TTC549 (cell line): ENCODE measurements around the gene SPINK8.

Experiments
- FAIRE-seq: peaks from 2 replicates; lab custom pipeline; 2012; peaks lifted over from hg19 to GRCh38; lab: Jason Lieb, UNC

SPINK8 gene

GRCh38 chr3:48320996-48321395 is 12.5 kb downstream of the SPINK8 start:
- no peak for FAIRE-seq

- no peak for FAIRE-seq
These were observed 14.6 kb downstream of the SPINK8 start for GRCh38 chr3:48318713-48319468.

- FAIRE-seq: no peak
These were observed 18.9 kb downstream of the SPINK8 start for GRCh38 chr3:48314542-48314941.

- FAIRE-seq: no peak
These were observed 26.5 kb downstream of the SPINK8 start for GRCh38 chr3:48306860-48307530.

- FAIRE-seq: no peak
These were observed 27.2 kb downstream of the SPINK8 start for GRCh38 chr3:48306290-48306689.

DNA sequence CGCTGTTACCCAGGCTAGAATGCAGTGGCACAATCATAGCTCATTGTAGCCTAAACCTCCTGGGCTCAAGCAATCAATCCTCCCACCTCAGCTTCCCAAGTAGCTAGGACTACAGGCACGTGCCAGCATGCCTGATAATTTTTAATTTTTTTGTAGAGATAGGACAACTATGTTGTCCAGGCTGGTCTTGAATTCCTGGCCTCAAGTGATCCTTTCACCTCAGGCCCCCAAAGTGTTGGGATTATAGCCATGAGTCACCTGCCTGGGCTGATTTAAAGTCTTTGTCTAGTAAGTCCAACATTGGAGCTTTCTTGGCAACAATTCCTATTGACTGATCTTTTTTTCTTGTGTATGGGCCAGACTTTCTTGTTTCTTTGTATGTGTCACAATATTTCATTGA is 28.1 kb downstream of the SPINK8 start:
- no peak for FAIRE-seq

DNA sequence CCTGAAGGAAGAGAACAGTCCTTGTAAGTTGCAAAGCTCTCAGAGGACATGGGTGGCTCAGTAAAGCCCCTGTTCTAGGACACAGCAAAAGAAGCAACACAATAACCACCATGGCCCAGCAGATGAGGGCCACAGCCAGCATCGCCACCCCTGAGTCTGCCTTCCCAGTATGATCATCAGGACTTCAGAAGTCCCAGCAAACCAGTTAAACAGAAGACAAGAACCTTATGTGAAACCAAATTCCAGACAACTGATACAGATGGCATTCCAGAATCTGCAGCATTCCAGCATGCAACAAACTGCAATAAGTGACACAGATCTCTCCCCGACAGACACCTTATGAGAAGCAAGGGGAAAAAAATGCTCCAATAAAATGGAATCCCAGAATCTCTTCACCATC is 30.4 kb downstream of the SPINK8 start:
- no peak for FAIRE-seq

GRCh38 chr3:48301800-48302166 is 31.7 kb downstream of the SPINK8 start:
- no peak for FAIRE-seq

- no peak for FAIRE-seq
These were observed 32.3 kb downstream of the SPINK8 start, which contains the start of gene NME6 for GRCh38 chr3:48301020-48301799. Gene NME6 (minus strand): TSS chr3:48301367.

GRCh38 chr3:48299746-48300712 is 33.4 kb downstream of the SPINK8 start:
- no peak for FAIRE-seq

DNA sequence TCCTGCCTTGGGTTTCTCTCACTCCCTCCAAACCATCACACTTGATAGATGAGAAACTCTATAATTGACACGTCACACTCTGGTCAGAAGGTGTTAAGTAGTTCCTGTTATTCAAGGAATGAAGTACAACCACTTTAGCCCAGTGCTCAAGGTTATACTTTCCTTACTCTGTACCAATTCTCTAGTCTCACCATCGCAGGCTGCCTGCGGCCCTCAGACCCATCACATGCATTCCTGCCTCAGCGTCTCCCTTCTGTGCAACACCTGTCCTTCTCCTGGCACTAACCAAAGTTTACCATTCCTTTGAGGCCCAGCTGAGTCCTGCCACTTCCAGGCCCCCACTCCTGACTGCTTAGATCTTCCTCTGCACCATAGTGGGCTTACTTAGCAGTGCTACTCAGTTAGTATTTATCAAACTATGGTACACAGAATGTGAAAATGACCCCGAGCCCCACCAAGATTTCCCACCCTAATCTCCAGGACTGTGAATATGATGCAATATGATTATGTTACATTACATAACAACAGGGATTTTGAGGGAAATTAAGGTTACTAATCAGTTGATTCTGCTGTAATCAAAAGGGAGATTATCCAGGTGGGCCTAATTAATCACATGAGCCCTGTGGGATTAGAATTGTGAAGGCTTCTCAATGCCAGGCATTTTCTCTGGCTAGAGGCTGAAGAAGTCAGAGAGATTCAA is 36.2 kb downstream of the SPINK8 start:
- FAIRE-seq: no peak

DNA sequence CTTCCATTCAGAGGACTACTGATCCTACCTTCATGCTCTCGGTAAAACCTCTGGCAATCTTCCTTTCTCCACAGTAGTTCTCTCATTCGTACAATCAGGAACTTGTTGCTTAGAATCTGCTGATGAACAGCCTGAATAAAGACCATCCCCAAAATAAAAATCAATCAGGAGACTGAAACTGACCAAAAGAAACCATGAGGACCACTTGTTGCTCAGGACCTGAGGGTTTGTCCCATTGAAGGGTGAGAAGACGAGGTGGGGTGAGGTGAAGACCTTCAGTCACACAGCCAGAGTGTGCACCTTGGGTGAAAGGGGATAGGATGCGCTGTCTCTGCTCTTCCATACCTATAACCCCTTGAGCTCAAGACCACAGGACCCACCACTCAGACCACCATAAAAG is 36.8 kb downstream of the SPINK8 start:
- no peak for FAIRE-seq

DNA sequence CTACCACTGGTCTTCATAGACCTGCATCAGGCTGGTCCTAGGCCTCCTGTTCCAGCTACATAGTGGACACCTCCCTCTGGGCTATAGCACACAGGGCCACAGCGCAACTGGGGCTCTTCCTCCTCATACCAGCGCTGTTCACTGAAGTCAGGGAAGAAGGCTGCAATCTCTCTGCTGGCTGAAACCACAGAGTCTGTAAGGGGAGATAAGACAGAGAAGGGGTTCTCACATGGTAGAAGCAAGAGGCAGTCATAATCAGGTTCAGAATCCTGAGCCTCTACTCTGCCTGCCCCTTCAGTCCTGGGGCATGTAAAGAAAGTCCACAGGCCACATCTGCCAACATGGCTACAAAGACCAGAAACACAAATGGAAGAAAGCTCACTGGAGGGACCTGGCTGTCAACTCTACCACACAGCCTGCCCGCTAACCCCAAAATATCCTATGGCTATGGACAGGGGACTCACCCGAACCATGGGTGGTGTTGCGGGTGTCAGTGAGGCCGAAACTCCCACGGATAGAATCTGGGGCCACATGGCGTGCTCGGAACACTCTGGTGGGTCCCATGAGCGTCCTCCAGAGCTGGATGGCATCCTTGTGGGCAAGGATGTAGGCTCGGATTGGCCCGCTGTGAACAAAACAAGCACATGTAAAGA is 38.7 kb downstream of the SPINK8 start:
- FAIRE-seq: no peak

DNA sequence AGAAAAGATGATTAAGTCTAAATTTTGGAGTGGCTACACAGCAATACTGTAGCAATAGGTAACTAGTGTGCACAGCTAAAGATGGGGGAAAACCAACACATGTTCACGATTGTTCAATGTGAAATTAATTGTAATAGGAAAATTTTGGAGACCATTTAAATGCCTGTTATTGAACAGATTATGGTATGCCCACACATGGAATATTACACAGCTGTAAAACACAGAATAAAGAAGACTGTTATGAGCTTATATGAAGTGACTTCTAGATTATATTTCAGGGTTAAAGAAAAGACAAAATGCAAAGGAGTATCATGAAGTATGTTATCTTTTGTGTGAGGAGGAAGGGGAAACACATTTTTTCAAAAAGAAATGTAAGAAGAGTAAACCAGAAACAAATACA is 43.8 kb downstream of the SPINK8 start:
- FAIRE-seq: no peak

DNA sequence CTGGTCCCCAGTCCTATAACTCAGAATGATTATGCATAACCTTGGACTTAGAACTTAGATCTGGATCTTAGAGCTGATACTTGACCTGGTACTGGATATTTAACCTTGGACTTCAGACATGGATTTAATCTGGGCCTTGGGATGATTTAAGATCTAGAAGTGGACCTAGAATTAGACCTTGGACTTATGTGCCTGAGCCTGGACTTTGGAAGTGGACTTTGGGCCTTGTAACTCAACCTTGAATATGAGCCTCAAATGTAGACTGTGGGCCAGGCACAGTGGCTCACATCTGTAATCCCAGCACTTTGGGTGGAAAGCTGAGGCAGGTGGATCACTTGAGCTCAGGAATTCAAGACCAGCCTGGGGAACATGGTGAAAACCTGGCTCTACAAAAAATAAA is 46.4 kb downstream of the SPINK8 start:
- no peak for FAIRE-seq

DNA sequence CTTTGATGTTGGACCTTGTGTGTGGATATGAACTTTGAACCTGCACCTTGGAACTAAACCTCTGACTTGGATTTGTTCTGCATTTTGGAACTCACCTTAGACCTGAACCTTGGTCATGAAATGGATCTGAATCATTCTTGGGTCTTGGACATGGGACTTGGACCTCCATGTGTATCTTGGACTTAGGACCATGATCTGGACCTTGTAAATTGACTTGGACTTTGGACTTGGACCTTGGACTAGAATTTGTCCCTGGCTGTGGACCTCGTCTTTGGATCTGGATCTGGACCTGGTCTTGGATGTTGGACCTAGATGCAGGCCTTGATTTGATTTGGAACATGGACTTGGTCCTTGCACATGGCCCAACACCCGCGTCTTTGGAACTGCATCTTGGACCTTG is 47.2 kb downstream of the SPINK8 start:
- FAIRE-seq: no peak

DNA sequence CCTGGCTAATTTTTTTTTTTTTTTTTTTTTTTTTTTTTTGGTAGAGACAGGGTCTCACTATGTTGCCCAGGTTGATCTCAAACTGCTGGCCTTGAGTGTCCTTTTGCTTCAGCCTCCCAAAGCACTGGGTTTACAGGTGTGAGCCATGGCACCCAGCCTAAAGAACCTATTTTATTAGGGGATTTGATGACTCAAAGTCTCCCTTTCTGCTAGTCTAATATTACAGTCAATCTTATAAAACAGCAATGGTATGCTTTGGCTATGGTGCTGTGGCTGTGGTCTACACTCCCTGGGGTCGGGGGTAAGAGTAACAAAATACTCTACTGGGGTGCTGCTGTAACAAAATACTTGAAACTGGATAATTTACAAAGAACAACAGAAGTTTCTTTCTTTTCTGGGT is 47.8 kb downstream of the SPINK8 start:
- FAIRE-seq: no peak

DNA sequence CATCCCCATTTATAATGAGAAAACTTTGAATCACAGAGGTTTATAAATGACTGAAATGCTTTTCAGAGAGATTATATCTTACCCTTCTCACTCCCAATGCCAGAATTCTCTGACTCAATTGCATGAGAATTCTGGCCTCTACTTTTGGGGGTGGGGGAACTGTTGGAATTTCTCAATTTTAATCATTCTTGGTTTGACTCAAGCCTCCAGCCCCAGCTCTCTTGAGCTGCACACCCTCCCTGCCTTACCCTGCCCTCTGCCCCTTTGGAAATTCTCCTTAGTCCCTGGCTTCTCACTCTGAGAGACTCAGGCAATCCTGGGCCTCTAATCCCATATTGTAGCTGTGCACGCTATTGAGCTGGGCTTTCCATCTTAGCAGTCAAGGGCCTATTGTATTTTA is 48.3 kb downstream of the SPINK8 start:
- FAIRE-seq: no peak

DNA sequence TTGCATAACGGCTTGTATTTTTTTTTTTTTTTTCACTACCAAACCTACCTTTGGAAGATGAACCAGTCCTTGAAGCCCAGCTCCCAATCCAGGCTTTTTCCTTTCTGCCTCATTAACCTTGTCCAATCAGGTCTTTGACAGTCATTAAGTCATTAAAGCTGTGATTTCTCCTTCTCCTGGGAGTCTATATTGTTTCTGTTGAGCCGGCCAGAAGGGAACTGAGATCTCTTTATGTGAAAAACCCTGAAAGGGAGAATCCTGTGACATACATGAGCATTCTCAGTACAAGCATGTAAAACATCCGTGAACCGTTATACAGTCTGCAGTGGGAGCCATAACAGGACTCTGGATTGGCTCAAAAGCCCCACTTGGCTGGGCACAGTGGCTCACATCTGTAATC is 52.6 kb downstream of the SPINK8 start:
- no peak for FAIRE-seq

DNA sequence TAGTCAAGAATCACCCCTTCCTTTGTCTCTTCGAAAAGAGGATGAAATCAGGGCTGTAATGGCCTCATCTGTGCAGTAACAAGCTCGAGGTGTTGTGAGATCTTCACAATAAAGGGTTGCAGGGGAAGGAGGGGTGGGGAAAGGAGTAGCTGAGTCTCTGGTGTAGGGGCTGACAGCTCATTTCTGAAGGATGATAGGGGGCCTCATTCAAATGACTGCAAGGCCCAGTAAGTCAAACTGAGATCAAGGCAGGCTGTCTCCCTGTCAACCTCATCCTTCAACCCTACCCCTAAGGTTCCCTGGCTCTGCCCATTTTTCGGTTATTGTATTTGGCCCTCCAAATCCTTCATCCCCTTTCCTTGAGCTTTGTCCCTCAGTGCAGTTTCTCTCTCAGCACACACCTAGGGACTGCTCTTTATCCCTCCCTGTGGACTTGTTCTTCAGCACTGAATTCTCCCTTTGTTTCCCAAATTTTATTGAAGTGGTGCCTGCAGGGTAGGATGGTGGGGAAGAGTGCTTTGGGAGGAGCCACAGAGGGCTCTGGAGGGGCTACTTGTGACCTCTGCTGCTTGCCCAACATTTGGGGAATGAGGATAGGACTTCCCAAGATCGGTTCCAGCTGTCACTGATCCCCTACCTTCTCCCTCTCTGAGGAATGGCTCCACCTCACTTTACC is 54.4 kb downstream of the SPINK8 start:
- FAIRE-seq: no peak
